Measurements from ENCODE around the gene FCGR1A.
"Not testable (repeated sequence)": the region's sequence is repeated elsewhere in the genome, so short reads cannot be mapped to it uniquely, and the experiment has no call there.

Gene FCGR1A

DNA sequence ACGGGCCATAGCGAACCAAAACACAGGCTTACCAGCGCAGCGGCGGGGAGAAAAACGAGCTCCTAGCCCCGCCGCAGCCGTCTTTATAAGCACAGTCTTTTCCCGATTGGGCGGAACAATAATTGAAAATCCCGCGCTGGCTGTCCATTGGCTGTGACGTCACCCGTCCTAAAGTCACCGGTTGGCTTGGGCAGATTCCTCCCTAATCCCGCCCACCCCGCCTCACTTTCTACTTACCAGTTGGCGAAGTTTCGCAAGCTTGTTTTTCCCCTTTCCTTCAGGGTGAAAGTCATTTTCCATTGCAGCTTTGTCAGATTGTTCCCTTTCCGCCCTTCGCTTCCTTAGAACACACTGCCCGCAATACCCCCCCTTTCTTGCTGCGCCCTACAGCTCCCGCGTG lies 58.7 kb downstream of the FCGR1A start:
- not testable (repeated sequence) for DNase-seq

Data from NCI-H526 (cell line).